Measurements from ENCODE around the gene ZNF827. TPM values are rescaled to one million over a fixed set of nuclear protein-coding genes. Genes with fewer than 3 reads are reported as not detected.

ZNF827 gene
- total and polyA plus RNA-seq, 2 experiments from 2014 or later, result 20.3 to 33.1 TPM

DNA sequence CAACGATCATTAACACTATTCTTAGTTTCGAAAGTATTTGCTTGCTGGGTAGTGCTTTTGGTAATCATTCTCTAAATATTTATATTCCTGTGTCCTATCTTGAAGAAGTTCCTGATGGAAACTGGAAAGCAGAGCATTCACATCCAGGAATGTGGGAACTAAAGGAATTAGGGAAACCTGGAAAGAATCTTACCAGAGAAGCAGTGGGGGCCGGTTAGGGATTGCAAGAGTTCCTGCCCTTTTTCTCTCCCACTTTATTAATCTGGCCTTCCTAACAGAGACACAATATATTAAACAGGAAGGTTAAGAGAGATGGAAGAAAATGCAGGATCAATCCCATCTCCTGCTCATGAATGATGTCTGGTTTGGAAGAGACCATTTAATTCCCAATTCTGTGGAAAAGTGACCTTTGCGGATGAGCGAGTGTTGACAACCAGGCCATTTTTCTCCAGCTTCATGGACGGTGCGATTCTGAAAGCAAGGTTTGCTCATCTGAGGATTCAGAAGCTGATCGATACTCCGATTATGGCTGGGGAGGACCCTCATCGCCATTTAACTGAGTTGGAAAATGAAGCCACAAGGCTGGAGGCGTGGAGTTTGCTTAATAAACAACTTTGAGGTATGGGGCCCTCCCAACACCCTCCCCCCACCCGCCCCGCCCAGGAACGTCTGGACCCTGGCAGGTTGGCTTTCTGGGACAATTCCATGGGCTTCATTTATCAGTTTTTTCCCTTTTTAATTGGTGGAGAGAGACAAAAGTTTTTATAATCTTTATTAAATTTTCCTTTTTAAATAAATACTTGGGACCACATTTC is 206.4 kb downstream of the ZNF827 start:
- no peaks in the 10 kb centered on the region for H3K27me3 ChIP-seq (ENCODE audit: insufficient read depth)
- peak; percentile 62 for DNase-seq (ENCODE audit: low spot score)
- no peaks in the 10 kb centered on the region for H3K36me3 ChIP-seq (ENCODE audit: insufficient read depth)
- no peaks in the 10 kb centered on the region for H3K79me2 ChIP-seq (replicated peaks; ENCODE audit: insufficient read depth)
- H3K4me2 ChIP-seq, result peak overlapping the region; percentile 79
- peak overlapping the region; percentile 100 for H3K27ac ChIP-seq (ENCODE audit: low read depth)
- Mint-ChIP-seq H3K36me3 (ENCODE audit: low read depth) (no peaks in the 10 kb centered on the region; the same call in 2 of the 3 replicates), H3K27ac (peak overlapping the region; percentile 96), H3K9me3 (no peaks in the 10 kb centered on the region), H3K4me3 (peak overlapping the region; percentile 69), H3K4me1 (peaks cover 37% of the 10 kb centered on the region), H3K27me3 (ENCODE audit: insufficient read depth, low read depth, poor library complexity) (peaks cover 9% of the 10 kb centered on the region)
- peak; percentile 2; the same call in 2 of the 3 replicates for ATAC-seq
- H3K4me1 ChIP-seq (ENCODE audit: insufficient read depth), result peaks cover 38% of the 10 kb centered on the region
- H2AFZ ChIP-seq, result peak overlapping the region; percentile 69; the same call in 1 of the 2 replicates
- peaks cover 4% of the 10 kb centered on the region; the same call in 1 of the 2 replicates for H3K9me2 ChIP-seq (ENCODE audit: insufficient read depth)
- TF ChIP-seq EZH2 (IDR thresholded peaks at IDR 0.05; ENCODE audit: low read depth, unreplicated experiment), result no peak
- TF ChIP-seq ZNF114 (CRISPR knock-in tag; IDR thresholded peaks at IDR 0.05), result no peak
- H3F3A ChIP-seq (replicated peaks; ENCODE audit: low read depth), result peaks cover 9% of the 10 kb centered on the region
- no peaks in the 10 kb centered on the region for H4K20me1 ChIP-seq (replicated peaks; ENCODE audit: insufficient read depth)
- H3K4me3 ChIP-seq, result peak overlapping the region; percentile 72

DNA sequence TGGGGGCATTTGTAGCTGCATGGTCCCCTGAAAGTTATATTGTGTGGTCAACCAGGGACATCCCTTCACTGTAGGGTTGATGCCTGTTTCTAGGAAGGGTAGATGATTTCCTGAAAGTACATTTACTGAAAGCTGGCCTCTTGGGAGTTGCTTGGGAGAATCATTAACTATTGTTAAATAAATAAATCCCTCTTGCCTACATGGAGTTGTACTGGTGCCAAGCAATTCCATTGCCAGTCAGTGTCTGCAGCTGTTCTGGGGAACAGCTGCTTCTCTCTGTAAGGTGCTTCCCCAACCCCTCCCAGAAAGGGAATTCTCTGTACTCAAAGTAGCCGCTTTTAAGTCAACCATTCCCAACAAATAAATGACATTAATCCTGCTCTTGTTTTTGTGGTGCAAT is 207.6 kb downstream of the ZNF827 start:
- H3K4me3 ChIP-seq, result no peak overlapping the region
- no peaks in the 10 kb centered on the region; the same call in 2 of the 3 replicates for H3K36me3 Mint-ChIP-seq (ENCODE audit: low read depth)
- no peaks in the 10 kb centered on the region for H3K36me3 ChIP-seq (ENCODE audit: insufficient read depth)
- no peak overlapping the region; the same call in 1 of the 2 replicates for H2AFZ ChIP-seq
- H3F3A ChIP-seq (replicated peaks; ENCODE audit: low read depth), result peaks cover 9% of the 10 kb centered on the region
- TF ChIP-seq CREB1 (CRISPR knock-in tag; IDR thresholded peaks at IDR 0.05; ENCODE audit: low read depth) (no peak), EZH2phosphoT487 (IDR thresholded peaks at IDR 0.05; ENCODE audit: unreplicated experiment) (no peak), NANOG (IDR thresholded peaks at IDR 0.05; ENCODE audit: borderline replicate concordance) (no peak), JUNB (IDR thresholded peaks at IDR 0.05; ENCODE audit: unreplicated experiment) (no peak)
- TF ChIP-seq, protein P1, sequence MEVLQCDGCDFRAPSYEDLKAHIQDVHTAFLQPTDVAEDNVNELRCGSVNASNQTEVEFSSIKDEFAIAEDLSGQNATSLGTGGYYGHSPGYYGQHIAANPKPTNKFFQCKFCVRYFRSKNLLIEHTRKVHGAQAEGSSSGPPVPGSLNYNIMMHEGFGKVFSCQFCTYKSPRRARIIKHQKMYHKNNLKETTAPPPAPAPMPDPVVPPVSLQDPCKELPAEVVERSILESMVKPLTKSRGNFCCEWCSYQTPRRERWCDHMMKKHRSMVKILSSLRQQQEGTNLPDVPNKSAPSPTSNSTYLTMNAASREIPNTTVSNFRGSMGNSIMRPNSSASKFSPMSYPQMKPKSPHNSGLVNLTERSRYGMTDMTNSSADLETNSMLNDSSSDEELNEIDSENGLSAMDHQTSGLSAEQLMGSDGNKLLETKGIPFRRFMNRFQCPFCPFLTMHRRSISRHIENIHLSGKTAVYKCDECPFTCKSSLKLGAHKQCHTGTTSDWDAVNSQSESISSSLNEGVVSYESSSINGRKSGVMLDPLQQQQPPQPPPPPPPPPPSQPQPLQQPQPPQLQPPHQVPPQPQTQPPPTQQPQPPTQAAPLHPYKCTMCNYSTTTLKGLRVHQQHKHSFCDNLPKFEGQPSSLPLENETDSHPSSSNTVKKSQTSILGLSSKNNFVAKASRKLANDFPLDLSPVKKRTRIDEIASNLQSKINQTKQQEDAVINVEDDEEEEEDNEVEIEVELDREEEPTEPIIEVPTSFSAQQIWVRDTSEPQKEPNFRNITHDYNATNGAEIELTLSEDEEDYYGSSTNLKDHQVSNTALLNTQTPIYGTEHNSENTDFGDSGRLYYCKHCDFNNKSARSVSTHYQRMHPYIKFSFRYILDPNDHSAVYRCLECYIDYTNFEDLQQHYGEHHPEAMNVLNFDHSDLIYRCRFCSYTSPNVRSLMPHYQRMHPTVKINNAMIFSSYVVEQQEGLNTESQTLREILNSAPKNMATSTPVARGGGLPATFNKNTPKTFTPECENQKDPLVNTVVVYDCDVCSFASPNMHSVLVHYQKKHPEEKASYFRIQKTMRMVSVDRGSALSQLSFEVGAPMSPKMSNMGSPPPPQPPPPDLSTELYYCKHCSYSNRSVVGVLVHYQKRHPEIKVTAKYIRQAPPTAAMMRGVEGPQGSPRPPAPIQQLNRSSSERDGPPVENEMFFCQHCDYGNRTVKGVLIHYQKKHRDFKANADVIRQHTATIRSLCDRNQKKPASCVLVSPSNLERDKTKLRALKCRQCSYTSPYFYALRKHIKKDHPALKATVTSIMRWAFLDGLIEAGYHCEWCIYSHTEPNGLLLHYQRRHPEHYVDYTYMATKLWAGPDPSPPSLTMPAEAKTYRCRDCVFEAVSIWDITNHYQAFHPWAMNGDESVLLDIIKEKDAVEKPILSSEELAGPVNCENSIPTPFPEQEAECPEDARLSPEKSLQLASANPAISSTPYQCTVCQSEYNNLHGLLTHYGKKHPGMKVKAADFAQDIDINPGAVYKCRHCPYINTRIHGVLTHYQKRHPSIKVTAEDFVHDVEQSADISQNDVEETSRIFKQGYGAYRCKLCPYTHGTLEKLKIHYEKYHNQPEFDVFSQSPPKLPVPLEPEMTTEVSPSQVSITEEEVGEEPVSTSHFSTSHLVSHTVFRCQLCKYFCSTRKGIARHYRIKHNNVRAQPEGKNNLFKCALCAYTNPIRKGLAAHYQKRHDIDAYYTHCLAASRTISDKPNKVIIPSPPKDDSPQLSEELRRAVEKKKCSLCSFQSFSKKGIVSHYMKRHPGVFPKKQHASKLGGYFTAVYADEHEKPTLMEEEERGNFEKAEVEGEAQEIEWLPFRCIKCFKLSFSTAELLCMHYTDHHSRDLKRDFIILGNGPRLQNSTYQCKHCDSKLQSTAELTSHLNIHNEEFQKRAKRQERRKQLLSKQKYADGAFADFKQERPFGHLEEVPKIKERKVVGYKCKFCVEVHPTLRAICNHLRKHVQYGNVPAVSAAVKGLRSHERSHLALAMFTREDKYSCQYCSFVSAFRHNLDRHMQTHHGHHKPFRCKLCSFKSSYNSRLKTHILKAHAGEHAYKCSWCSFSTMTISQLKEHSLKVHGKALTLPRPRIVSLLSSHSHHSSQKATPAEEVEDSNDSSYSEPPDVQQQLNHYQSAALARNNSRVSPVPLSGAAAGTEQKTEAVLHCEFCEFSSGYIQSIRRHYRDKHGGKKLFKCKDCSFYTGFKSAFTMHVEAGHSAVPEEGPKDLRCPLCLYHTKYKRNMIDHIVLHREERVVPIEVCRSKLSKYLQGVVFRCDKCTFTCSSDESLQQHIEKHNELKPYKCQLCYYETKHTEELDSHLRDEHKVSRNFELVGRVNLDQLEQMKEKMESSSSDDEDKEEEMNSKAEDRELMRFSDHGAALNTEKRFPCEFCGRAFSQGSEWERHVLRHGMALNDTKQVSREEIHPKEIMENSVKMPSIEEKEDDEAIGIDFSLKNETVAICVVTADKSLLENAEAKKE (CRISPR knock-in tag; IDR thresholded peaks at IDR 0.05), result no peak
- TF ChIP-seq, protein P2, sequence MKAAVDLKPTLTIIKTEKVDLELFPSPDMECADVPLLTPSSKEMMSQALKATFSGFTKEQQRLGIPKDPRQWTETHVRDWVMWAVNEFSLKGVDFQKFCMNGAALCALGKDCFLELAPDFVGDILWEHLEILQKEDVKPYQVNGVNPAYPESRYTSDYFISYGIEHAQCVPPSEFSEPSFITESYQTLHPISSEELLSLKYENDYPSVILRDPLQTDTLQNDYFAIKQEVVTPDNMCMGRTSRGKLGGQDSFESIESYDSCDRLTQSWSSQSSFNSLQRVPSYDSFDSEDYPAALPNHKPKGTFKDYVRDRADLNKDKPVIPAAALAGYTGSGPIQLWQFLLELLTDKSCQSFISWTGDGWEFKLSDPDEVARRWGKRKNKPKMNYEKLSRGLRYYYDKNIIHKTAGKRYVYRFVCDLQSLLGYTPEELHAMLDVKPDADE (IDR thresholded peaks at IDR 0.05), result no peak
- TF ChIP-seq, protein P3, sequence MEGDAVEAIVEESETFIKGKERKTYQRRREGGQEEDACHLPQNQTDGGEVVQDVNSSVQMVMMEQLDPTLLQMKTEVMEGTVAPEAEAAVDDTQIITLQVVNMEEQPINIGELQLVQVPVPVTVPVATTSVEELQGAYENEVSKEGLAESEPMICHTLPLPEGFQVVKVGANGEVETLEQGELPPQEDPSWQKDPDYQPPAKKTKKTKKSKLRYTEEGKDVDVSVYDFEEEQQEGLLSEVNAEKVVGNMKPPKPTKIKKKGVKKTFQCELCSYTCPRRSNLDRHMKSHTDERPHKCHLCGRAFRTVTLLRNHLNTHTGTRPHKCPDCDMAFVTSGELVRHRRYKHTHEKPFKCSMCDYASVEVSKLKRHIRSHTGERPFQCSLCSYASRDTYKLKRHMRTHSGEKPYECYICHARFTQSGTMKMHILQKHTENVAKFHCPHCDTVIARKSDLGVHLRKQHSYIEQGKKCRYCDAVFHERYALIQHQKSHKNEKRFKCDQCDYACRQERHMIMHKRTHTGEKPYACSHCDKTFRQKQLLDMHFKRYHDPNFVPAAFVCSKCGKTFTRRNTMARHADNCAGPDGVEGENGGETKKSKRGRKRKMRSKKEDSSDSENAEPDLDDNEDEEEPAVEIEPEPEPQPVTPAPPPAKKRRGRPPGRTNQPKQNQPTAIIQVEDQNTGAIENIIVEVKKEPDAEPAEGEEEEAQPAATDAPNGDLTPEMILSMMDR (conservative IDR thresholded peaks at IDR 0.05; ENCODE audit: low read depth in 2 of 2), result no peak
- peaks cover 9% of the 10 kb centered on the region for H3K27me3 Mint-ChIP-seq (ENCODE audit: insufficient read depth, low read depth, poor library complexity)
- peaks cover 37% of the 10 kb centered on the region for H3K4me1 Mint-ChIP-seq
- peaks cover 4% of the 10 kb centered on the region; the same call in 1 of the 2 replicates for H3K9me2 ChIP-seq (ENCODE audit: insufficient read depth)
- no peaks in the 10 kb centered on the region for H3K79me2 ChIP-seq (replicated peaks; ENCODE audit: insufficient read depth)
- peak overlapping the region; percentile 52; the same call in 1 of the 2 replicates for H3K27ac Mint-ChIP-seq
- H3K4me2 ChIP-seq, result no peak overlapping the region
- no peak overlapping the region for H3K4me3 Mint-ChIP-seq
- no peaks in the 10 kb centered on the region for H3K27me3 ChIP-seq (ENCODE audit: insufficient read depth)
- no peaks in the 10 kb centered on the region for H3K9me3 Mint-ChIP-seq
- peaks cover 38% of the 10 kb centered on the region for H3K4me1 ChIP-seq (ENCODE audit: insufficient read depth)
- no peak for ATAC-seq
- DNase-seq (ENCODE audit: low spot score), result no peak
- H4K20me1 ChIP-seq (replicated peaks; ENCODE audit: insufficient read depth), result no peaks in the 10 kb centered on the region
- H3K27ac ChIP-seq (ENCODE audit: low read depth), result no peak overlapping the region

All from GM23338 (cell line).